ENCODE data around the gene MRAS.

The MRAS gene

GRCh38 chr3:138359148-138359918, 11.0 kb downstream of the MRAS start:
- no peak for TF ChIP-seq CEBPB (IDR thresholded peaks at IDR 0.05)
- TF ChIP-seq EP300 (IDR thresholded peaks at IDR 0.05; ENCODE audit: borderline replicate concordance) = no peak
- no peak for TF ChIP-seq NFIC (IDR thresholded peaks at IDR 0.05)
- no peak for TF ChIP-seq MAX (IDR thresholded peaks at IDR 0.05)
- no peak for TF ChIP-seq TAF1 (IDR thresholded peaks at IDR 0.05; ENCODE audit: low read depth)
- no peak for TF ChIP-seq FOXM1 (IDR thresholded peaks at IDR 0.05; ENCODE audit: borderline replicate concordance, low read depth)
- no peak for TF ChIP-seq CREB1 (IDR thresholded peaks at IDR 0.05; ENCODE audit: low read depth)
- TF ChIP-seq ZBTB7A (IDR thresholded peaks at IDR 0.05; ENCODE audit: low read depth) = no peak
- TF ChIP-seq EGR1 (IDR thresholded peaks at IDR 0.05) = no peak

GRCh38 chr3:138359919-138360868, 11.8 kb downstream of the MRAS start:
- TF ChIP-seq RAD21 (IDR thresholded peaks at IDR 0.05; ENCODE audit: low read depth) (no peak), REST (IDR thresholded peaks at IDR 0.05; ENCODE audit: low read depth) (no peak), USF1 (IDR thresholded peaks at IDR 0.05) (no peak), TEAD4 (IDR thresholded peaks at IDR 0.05) (no peak), MAX (IDR thresholded peaks at IDR 0.05) (no peak), YY1 (IDR thresholded peaks at IDR 0.05; ENCODE audit: low read depth) (no peak), FOXM1 (IDR thresholded peaks at IDR 0.05; ENCODE audit: borderline replicate concordance, low read depth) (no peak), ZBTB7A (IDR thresholded peaks at IDR 0.05; ENCODE audit: low read depth) (no peak), CREB1 (IDR thresholded peaks at IDR 0.05; ENCODE audit: low read depth) (no peak), TAF1 (IDR thresholded peaks at IDR 0.05; ENCODE audit: low read depth) (no peak), NFIC (IDR thresholded peaks at IDR 0.05) (no peak), CEBPB (IDR thresholded peaks at IDR 0.05) (no peak), EGR1 (IDR thresholded peaks at IDR 0.05) (no peak), TCF12 (IDR thresholded peaks at IDR 0.05; ENCODE audit: low read depth) (no peak), EP300 (IDR thresholded peaks at IDR 0.05; ENCODE audit: borderline replicate concordance) (no peak)

GRCh38 chr3:138360869-138361525, 12.6 kb downstream of the MRAS start:
- TF ChIP-seq FOXM1 (IDR thresholded peaks at IDR 0.05; ENCODE audit: borderline replicate concordance, low read depth) (no peak), CEBPB (IDR thresholded peaks at IDR 0.05) (no peak), ZBTB7A (IDR thresholded peaks at IDR 0.05; ENCODE audit: low read depth) (no peak), MAX (IDR thresholded peaks at IDR 0.05) (no peak), YY1 (IDR thresholded peaks at IDR 0.05; ENCODE audit: low read depth) (no peak), USF1 (IDR thresholded peaks at IDR 0.05) (no peak), NFIC (IDR thresholded peaks at IDR 0.05) (no peak), TAF1 (IDR thresholded peaks at IDR 0.05; ENCODE audit: low read depth) (no peak), RAD21 (IDR thresholded peaks at IDR 0.05; ENCODE audit: low read depth) (no peak), REST (IDR thresholded peaks at IDR 0.05; ENCODE audit: low read depth) (no peak), TEAD4 (IDR thresholded peaks at IDR 0.05) (no peak), TCF12 (IDR thresholded peaks at IDR 0.05; ENCODE audit: low read depth) (no peak), EGR1 (IDR thresholded peaks at IDR 0.05) (no peak)

GRCh38 chr3:138361561-138361971, 13.2 kb downstream of the MRAS start:
- no peak for TF ChIP-seq USF1 (IDR thresholded peaks at IDR 0.05)
- TF ChIP-seq TCF12 (IDR thresholded peaks at IDR 0.05; ENCODE audit: low read depth) = no peak
- TF ChIP-seq FOXM1 (IDR thresholded peaks at IDR 0.05; ENCODE audit: borderline replicate concordance, low read depth) = no peak
- no peak for TF ChIP-seq CREB1 (IDR thresholded peaks at IDR 0.05; ENCODE audit: low read depth)
- no peak for TF ChIP-seq EP300 (IDR thresholded peaks at IDR 0.05; ENCODE audit: borderline replicate concordance)
- no peak for TF ChIP-seq EGR1 (IDR thresholded peaks at IDR 0.05)
- TF ChIP-seq REST (IDR thresholded peaks at IDR 0.05; ENCODE audit: low read depth) = no peak
- no peak for TF ChIP-seq RAD21 (IDR thresholded peaks at IDR 0.05; ENCODE audit: low read depth)
- TF ChIP-seq TAF1 (IDR thresholded peaks at IDR 0.05; ENCODE audit: low read depth) = no peak
- no peak for TF ChIP-seq TEAD4 (IDR thresholded peaks at IDR 0.05)
- no peak for TF ChIP-seq ZBTB7A (IDR thresholded peaks at IDR 0.05; ENCODE audit: low read depth)
- TF ChIP-seq YY1 (IDR thresholded peaks at IDR 0.05; ENCODE audit: low read depth) = no peak
- TF ChIP-seq NFIC (IDR thresholded peaks at IDR 0.05) = no peak
- TF ChIP-seq CEBPB (IDR thresholded peaks at IDR 0.05) = no peak
- no peak for TF ChIP-seq MAX (IDR thresholded peaks at IDR 0.05)
